ENCODE results near the gene PRDM11. TPM values are rescaled to one million over a fixed set of nuclear protein-coding genes. Genes with fewer than 3 reads are reported as not detected.

PRDM11 gene
- total RNA-seq, 1 experiment from 2014 or later = 27.4 TPM

DNA sequence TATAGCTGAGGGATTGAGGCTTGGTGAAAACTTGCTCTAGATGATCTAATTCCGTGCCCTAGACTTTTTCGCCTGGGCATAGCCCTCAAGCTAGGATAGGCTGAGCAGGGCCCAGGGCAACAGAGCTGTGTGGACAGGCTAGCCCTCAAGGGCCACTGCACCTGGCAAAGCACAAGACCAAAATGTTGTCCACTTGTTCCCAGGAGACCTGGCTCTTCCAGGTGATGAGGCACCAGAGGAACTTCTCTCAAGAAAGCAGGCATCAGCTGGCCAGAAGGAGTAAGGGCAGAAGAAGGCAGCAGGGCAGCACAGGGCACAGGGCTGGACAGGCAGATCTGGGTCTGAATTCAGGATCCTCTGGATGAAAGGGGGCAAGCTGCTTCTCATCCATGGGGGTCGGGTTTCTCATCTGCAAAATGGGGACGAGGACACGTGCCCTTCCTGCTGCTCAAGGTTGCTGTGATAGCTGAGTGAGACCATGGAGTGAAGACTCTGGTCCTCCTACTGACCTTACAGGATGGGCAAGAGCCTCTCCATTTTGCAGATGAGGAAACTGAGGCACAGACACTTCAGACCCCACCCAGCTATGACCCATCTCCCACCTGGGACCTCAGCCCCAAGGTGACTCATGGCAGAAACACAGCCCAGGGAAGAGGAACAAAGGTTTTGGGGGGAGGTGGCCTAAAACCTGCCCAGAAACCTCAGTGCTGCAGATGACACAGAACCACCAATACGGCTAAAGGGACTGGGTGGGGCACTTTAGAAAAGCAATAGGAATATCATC lies 42.2 kb upstream of the PRDM11 start:
- ChIA-PET POLR2A (no interaction called here), CTCF (interaction anchor here (1.0 to 7.5 kb wide), 5 partner anchors 160 to 193 kb away, joined by 3 to 115 read pairs (median 5); no protein-coding TSS in a partner anchor)
- H3K4me3 ChIP-seq (ENCODE audit: low read depth in 2 of 2, low read length in 2 of 2) = no peak overlapping the region
- no peaks in the 10 kb centered on the region for H3K36me3 ChIP-seq (ENCODE audit: control insufficient read depth, insufficient read depth, low read length)
- peaks cover 9% of the 10 kb centered on the region for H3K4me1 ChIP-seq (ENCODE audit: control insufficient read depth, insufficient read depth, low read length)
- ATAC-seq (no peak), DNase-seq (ENCODE audit: low read depth, low spot score) (no peak)
- BruUV-seq (replicated peaks) = no TSS peak
- in situ Hi-C loops (cut with HindIII; ENCODE audit: low pct_unique_long_range_greater_than_20kb, low sequenced_read_pairs) (loop anchor here (25.0 kb wide), 1 partner anchor 233 kb away; no protein-coding TSS in a partner anchor), intact Hi-C loops (cut with micrococcal nuclease; ENCODE audit: unreplicated experiment) (no loop called here)
- H3K9me3 ChIP-seq (ENCODE audit: control insufficient read depth, insufficient read depth, low read depth, low read length) = no peaks in the 10 kb centered on the region
- H3K27me3 ChIP-seq (ENCODE audit: control insufficient read depth, insufficient read depth, low read length) = no peaks in the 10 kb centered on the region; the same call in none of the 2 replicates
- H3K27ac ChIP-seq (ENCODE audit: low read length) = no peak overlapping the region
- TF ChIP-seq, protein P1, sequence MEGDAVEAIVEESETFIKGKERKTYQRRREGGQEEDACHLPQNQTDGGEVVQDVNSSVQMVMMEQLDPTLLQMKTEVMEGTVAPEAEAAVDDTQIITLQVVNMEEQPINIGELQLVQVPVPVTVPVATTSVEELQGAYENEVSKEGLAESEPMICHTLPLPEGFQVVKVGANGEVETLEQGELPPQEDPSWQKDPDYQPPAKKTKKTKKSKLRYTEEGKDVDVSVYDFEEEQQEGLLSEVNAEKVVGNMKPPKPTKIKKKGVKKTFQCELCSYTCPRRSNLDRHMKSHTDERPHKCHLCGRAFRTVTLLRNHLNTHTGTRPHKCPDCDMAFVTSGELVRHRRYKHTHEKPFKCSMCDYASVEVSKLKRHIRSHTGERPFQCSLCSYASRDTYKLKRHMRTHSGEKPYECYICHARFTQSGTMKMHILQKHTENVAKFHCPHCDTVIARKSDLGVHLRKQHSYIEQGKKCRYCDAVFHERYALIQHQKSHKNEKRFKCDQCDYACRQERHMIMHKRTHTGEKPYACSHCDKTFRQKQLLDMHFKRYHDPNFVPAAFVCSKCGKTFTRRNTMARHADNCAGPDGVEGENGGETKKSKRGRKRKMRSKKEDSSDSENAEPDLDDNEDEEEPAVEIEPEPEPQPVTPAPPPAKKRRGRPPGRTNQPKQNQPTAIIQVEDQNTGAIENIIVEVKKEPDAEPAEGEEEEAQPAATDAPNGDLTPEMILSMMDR (IDR thresholded peaks at IDR 0.05) = no peak
- TF ChIP-seq TCF7L2 (IDR thresholded peaks at IDR 0.05; ENCODE audit: low read depth, low read length) (no peak), POLR2AphosphoS5 (IDR thresholded peaks at IDR 0.05; ENCODE audit: low read depth, low read length) (no peak)

DNA sequence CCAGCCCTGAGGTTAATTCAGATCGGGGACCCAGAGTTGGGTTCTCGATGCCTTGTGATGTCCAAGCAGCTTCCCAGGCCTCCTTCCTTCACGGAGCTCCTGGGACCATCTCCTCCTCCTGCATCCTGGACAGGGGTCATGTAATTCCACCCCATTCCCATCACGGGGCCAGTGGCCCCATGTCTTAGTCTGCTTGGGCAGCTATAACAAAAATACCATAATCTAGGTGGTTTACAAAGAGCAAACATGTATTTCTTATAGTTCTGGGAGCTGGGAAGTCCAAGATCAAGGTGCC lies 41.7 kb upstream of the PRDM11 start:
- CTCF ChIA-PET = interaction anchor here (0.9 to 7.5 kb wide), 5 partner anchors 160 to 175 kb away, joined by 3 to 115 read pairs (median 5); no protein-coding TSS in a partner anchor

More for the DNA sequence above, 41.7 kb upstream of the PRDM11 start:
- in situ Hi-C loops (cut with HindIII; ENCODE audit: low pct_unique_long_range_greater_than_20kb, low sequenced_read_pairs) (loop anchor here (25.0 kb wide), 1 partner anchor 233 kb away; no protein-coding TSS in a partner anchor), intact Hi-C loops (cut with micrococcal nuclease; ENCODE audit: unreplicated experiment) (loop anchor here (1.0 kb wide), 2 partner anchors 168 to 177 kb away; no protein-coding TSS in a partner anchor)
- BruUV-seq (replicated peaks) = no TSS peak
- ATAC-seq = no peak
- Histone ChIP-seq H3K36me3 (ENCODE audit: control insufficient read depth, insufficient read depth, low read length) (no peaks in the 10 kb centered on the region), H3K9me3 (ENCODE audit: control insufficient read depth, insufficient read depth, low read depth, low read length) (no peaks in the 10 kb centered on the region), H3K27ac (ENCODE audit: low read length) (no peak overlapping the region), H3K27me3 (ENCODE audit: control insufficient read depth, insufficient read depth, low read length) (no peaks in the 10 kb centered on the region; the same call in none of the 2 replicates), H3K4me1 (ENCODE audit: control insufficient read depth, insufficient read depth, low read length) (peaks cover 9% of the 10 kb centered on the region), H3K4me3 (ENCODE audit: low read depth in 2 of 2, low read length in 2 of 2) (no peak overlapping the region)
- TF ChIP-seq, protein P1 (IDR thresholded peaks at IDR 0.05) = no peak
- TF ChIP-seq TCF7L2 (IDR thresholded peaks at IDR 0.05; ENCODE audit: low read depth, low read length) (no peak), POLR2AphosphoS5 (IDR thresholded peaks at IDR 0.05; ENCODE audit: low read depth, low read length) (no peak), SIN3A (IDR thresholded peaks at IDR 0.05; ENCODE audit: borderline replicate concordance, insufficient read depth, low read depth, low read length) (no peak)
- TF ChIP-seq, protein P2, sequence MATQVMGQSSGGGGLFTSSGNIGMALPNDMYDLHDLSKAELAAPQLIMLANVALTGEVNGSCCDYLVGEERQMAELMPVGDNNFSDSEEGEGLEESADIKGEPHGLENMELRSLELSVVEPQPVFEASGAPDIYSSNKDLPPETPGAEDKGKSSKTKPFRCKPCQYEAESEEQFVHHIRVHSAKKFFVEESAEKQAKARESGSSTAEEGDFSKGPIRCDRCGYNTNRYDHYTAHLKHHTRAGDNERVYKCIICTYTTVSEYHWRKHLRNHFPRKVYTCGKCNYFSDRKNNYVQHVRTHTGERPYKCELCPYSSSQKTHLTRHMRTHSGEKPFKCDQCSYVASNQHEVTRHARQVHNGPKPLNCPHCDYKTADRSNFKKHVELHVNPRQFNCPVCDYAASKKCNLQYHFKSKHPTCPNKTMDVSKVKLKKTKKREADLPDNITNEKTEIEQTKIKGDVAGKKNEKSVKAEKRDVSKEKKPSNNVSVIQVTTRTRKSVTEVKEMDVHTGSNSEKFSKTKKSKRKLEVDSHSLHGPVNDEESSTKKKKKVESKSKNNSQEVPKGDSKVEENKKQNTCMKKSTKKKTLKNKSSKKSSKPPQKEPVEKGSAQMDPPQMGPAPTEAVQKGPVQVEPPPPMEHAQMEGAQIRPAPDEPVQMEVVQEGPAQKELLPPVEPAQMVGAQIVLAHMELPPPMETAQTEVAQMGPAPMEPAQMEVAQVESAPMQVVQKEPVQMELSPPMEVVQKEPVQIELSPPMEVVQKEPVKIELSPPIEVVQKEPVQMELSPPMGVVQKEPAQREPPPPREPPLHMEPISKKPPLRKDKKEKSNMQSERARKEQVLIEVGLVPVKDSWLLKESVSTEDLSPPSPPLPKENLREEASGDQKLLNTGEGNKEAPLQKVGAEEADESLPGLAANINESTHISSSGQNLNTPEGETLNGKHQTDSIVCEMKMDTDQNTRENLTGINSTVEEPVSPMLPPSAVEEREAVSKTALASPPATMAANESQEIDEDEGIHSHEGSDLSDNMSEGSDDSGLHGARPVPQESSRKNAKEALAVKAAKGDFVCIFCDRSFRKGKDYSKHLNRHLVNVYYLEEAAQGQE (IDR thresholded peaks at IDR 0.05; ENCODE audit: insufficient read depth in 1 of 2, low read depth in 2 of 2, low read length in 1 of 2) = no peak
- DNase-seq (ENCODE audit: low read depth, low spot score) = no peak
- POLR2A ChIA-PET = no interaction called here
